Nephron progenitor cell (in vitro differentiated cells): ENCODE data around the gene RASAL2.

Source experiments
- DNase-seq: peaks from one replicate; pipeline ENCODE4 v3.0.0; 2021
- H3K27ac Mint-ChIP-seq: 2 replicates; pipeline ENCODE4 v1.8.0; 2021; ENCODE audit warnings: mild to moderate bottlenecking, moderate library complexity, mixed read lengths
- H3K27me3 Mint-ChIP-seq: 2 replicates; pipeline ENCODE4 v1.8.0; 2021; ENCODE audit warnings: mild to moderate bottlenecking, low read depth, mixed read lengths; ENCODE audit not compliant: poor library complexity
- H3K36me3 Mint-ChIP-seq: 2 replicates; pipeline ENCODE4 v1.8.0; 2021; ENCODE audit warnings: low read depth, mixed read lengths
- H3K4me1 Mint-ChIP-seq: 2 replicates; pipeline ENCODE4 v1.8.0; 2021; ENCODE audit warnings: mixed read lengths
- H3K4me3 Mint-ChIP-seq: 2 replicates; pipeline ENCODE4 v1.8.0; 2021; ENCODE audit warnings: mild to moderate bottlenecking, moderate library complexity, mixed read lengths
- H3K9me3 Mint-ChIP-seq: 2 replicates; pipeline ENCODE4 v1.8.0; 2021; ENCODE audit warnings: mild to moderate bottlenecking, moderate library complexity, mixed read lengths
- CTCF ChIP-seq: fragments of 200-600 bp; sonication (generic); IDR thresholded peaks from 2 replicates; pipeline ENCODE4 v1.5.0; 2021; ENCODE audit warnings: antibody characterized with exemption

The RASAL2 gene

GRCh38 chr1:178521241-178521640 is 427.3 kb downstream of the RASAL2 start:
- no peaks in the 10 kb centered on the region for H3K36me3 Mint-ChIP-seq
- H3K27me3 Mint-ChIP-seq = peaks cover 3% of the 10 kb centered on the region
- no peak overlapping the region for H3K4me3 Mint-ChIP-seq
- peaks cover 6% of the 10 kb centered on the region for H3K4me1 Mint-ChIP-seq
- no peak for DNase-seq
- H3K9me3 Mint-ChIP-seq = no peaks in the 10 kb centered on the region
- H3K27ac Mint-ChIP-seq = no peak overlapping the region
- TF ChIP-seq CTCF = no peak

GRCh38 chr1:178527117-178527516 is 433.2 kb downstream of the RASAL2 start:
- H3K36me3 Mint-ChIP-seq = no peaks in the 10 kb centered on the region
- no peak for TF ChIP-seq CTCF
- H3K4me1 Mint-ChIP-seq = peaks cover 15% of the 10 kb centered on the region
- H3K4me3 Mint-ChIP-seq = no peak overlapping the region
- H3K9me3 Mint-ChIP-seq = no peaks in the 10 kb centered on the region
- no peak overlapping the region for H3K27ac Mint-ChIP-seq
- no peak for DNase-seq
- peaks cover 3% of the 10 kb centered on the region for H3K27me3 Mint-ChIP-seq

GRCh38 chr1:178528228-178528952 is 434.5 kb downstream of the RASAL2 start:
- H3K9me3 Mint-ChIP-seq = no peaks in the 10 kb centered on the region
- peaks cover 3% of the 10 kb centered on the region for H3K27me3 Mint-ChIP-seq
- no peak for DNase-seq
- no peak for TF ChIP-seq CTCF
- H3K36me3 Mint-ChIP-seq = no peaks in the 10 kb centered on the region
- H3K4me3 Mint-ChIP-seq = no peak overlapping the region
- H3K27ac Mint-ChIP-seq = no peak overlapping the region
- peaks cover 21% of the 10 kb centered on the region for H3K4me1 Mint-ChIP-seq

- Mint-ChIP-seq H3K27ac (no peak overlapping the region), H3K27me3 (no peaks in the 10 kb centered on the region), H3K9me3 (no peaks in the 10 kb centered on the region), H3K36me3 (no peaks in the 10 kb centered on the region), H3K4me1 (peaks cover 21% of the 10 kb centered on the region), H3K4me3 (no peak overlapping the region)
- no peak for DNase-seq
- TF ChIP-seq CTCF = no peak
Observed at GRCh38 chr1:178528953-178529335, 435.0 kb downstream of the RASAL2 start.

GRCh38 chr1:178529364-178530036 is 435.6 kb downstream of the RASAL2 start:
- no peak overlapping the region for H3K4me3 Mint-ChIP-seq
- no peak for TF ChIP-seq CTCF
- no peaks in the 10 kb centered on the region for H3K36me3 Mint-ChIP-seq
- H3K27ac Mint-ChIP-seq = no peak overlapping the region
- H3K27me3 Mint-ChIP-seq = no peaks in the 10 kb centered on the region
- no peaks in the 10 kb centered on the region for H3K9me3 Mint-ChIP-seq
- H3K4me1 Mint-ChIP-seq = peaks cover 21% of the 10 kb centered on the region
- DNase-seq = no peak

GRCh38 chr1:178530037-178530402 is 436.1 kb downstream of the RASAL2 start:
- Mint-ChIP-seq H3K4me1 (peaks cover 21% of the 10 kb centered on the region), H3K36me3 (no peaks in the 10 kb centered on the region), H3K9me3 (no peaks in the 10 kb centered on the region), H3K27me3 (no peaks in the 10 kb centered on the region), H3K4me3 (no peak overlapping the region), H3K27ac (no peak overlapping the region)
- DNase-seq = no peak
- no peak for TF ChIP-seq CTCF
